ENCODE measurements around the gene EIF4EBP2.

- TF ChIP-seq EZH2phosphoT487 (IDR thresholded peaks at IDR 0.05; ENCODE audit: insufficient read depth, low read depth) (no peak), EZH2 (IDR thresholded peaks at IDR 0.05; ENCODE audit: insufficient read depth, poor library complexity, severe bottlenecking) (no peak)
Measured at GRCh38 chr10:70358446-70358845, 45.5 kb upstream of the EIF4EBP2 start.

Data from GM23248 (cell line).